ENCODE measurements around the gene RBM12. TPM values are rescaled to one million over a fixed set of nuclear protein-coding genes. Genes with fewer than 3 reads are reported as not detected.
"Not testable (repeated sequence)": the region's sequence is repeated elsewhere in the genome, so short reads cannot be mapped to it uniquely, and the experiment has no call there.

The RBM12 gene
- total RNA-seq = 57.8 and 62.6 TPM in 2 replicates

- Histone ChIP-seq H3K36me3 (ENCODE audit: insufficient read depth, low read length) (peaks cover 14% of the 10 kb centered on the region), H3K4me2 (ENCODE audit: insufficient read depth, low read length) (peak within 1 kb of the TSS; percentile 100), H4K20me1 (ENCODE audit: insufficient read depth, low read length) (peaks cover 46% of the 10 kb centered on the region), H3K9me3 (ENCODE audit: low read depth, low read length) (no peaks in the 10 kb centered on the region), H3K27ac (ENCODE audit: low read depth, low read length) (peak within 1 kb of the TSS; percentile 98), H2AFZ (ENCODE audit: low read length) (peak within 1 kb of the TSS; percentile 91), H3K79me2 (ENCODE audit: insufficient read depth, low read length) (peaks cover 55% of the 10 kb centered on the region), H3K4me1 (ENCODE audit: insufficient read depth, low read length) (peaks cover 28% of the 10 kb centered on the region), H3K27me3 (ENCODE audit: insufficient read depth, low read length) (no peaks in the 10 kb centered on the region), H3K4me3 (ENCODE audit: insufficient read depth, low read length) (peak within 1 kb of the TSS; percentile 99)
- peak; percentile 99 for DNase-seq (ENCODE audit: insufficient read length, low spot score, missing footprints)
- no peak for TF ChIP-seq CTCF (IDR thresholded peaks at IDR 0.05; ENCODE audit: extremely low read depth, low read depth, low read length)
Observed at GRCh38 chr20:35664466-35665206, at the start of gene RBM12, which contains the start of gene CPNE1. RBM12 (minus strand) TSS chr20:35664900; CDS start chr20:35655322, 9,578 bp downstream. CPNE1 (minus strand) TSS chr20:35664900; CDS start chr20:35632923, 31,977 bp downstream.

GRCh38 chr20:35714127-35714526 is 49.4 kb upstream of the RBM12 start:
- Histone ChIP-seq H3K4me1 (ENCODE audit: insufficient read depth, low read length) (peaks cover 16% of the 10 kb centered on the region), H3K4me3 (ENCODE audit: insufficient read depth, low read length) (no peak overlapping the region), H3K27ac (ENCODE audit: low read depth, low read length) (no peak overlapping the region), H3K4me2 (ENCODE audit: insufficient read depth, low read length) (no peak overlapping the region), H3K27me3 (ENCODE audit: insufficient read depth, low read length) (no peaks in the 10 kb centered on the region), H3K9me3 (ENCODE audit: low read depth, low read length) (no peaks in the 10 kb centered on the region), H3K36me3 (ENCODE audit: insufficient read depth, low read length) (peaks cover 98% of the 10 kb centered on the region), H4K20me1 (ENCODE audit: insufficient read depth, low read length) (peaks cover 78% of the 10 kb centered on the region), H2AFZ (ENCODE audit: low read length) (no peak overlapping the region), H3K79me2 (ENCODE audit: insufficient read depth, low read length) (peaks cover 97% of the 10 kb centered on the region)
- TF ChIP-seq CTCF (IDR thresholded peaks at IDR 0.05; ENCODE audit: extremely low read depth, low read depth, low read length) = no peak
- DNase-seq (ENCODE audit: insufficient read length, low spot score, missing footprints) = no peak

- not testable (repeated sequence) for H3K27ac ChIP-seq (ENCODE audit: low read depth, low read length); H3K9me3 ChIP-seq (ENCODE audit: low read depth, low read length); DNase-seq (ENCODE audit: insufficient read length, low spot score, missing footprints); H3K4me2 ChIP-seq (ENCODE audit: insufficient read depth, low read length); H3K4me3 ChIP-seq (ENCODE audit: insufficient read depth, low read length); H2AFZ ChIP-seq (ENCODE audit: low read length); H3K27me3 ChIP-seq (ENCODE audit: insufficient read depth, low read length)
- Histone ChIP-seq H3K36me3 (ENCODE audit: insufficient read depth, low read length) (peaks cover 98% of the 10 kb centered on the region), H4K20me1 (ENCODE audit: insufficient read depth, low read length) (peaks cover 77% of the 10 kb centered on the region), H3K79me2 (ENCODE audit: insufficient read depth, low read length) (peaks cover 93% of the 10 kb centered on the region), H3K4me1 (ENCODE audit: insufficient read depth, low read length) (peaks cover 12% of the 10 kb centered on the region)
Observed at GRCh38 chr20:35713120-35713519, 48.4 kb upstream of the RBM12 start.

GRCh38 chr20:35711588-35712209 is 47.0 kb upstream of the RBM12 start:
- H3K27ac ChIP-seq (ENCODE audit: low read depth, low read length) = peak overlapping the region; percentile 45
- peaks cover 12% of the 10 kb centered on the region for H3K4me1 ChIP-seq (ENCODE audit: insufficient read depth, low read length)
- no peak overlapping the region for H2AFZ ChIP-seq (ENCODE audit: low read length)
- peaks cover 97% of the 10 kb centered on the region for H3K36me3 ChIP-seq (ENCODE audit: insufficient read depth, low read length)
- H3K4me3 ChIP-seq (ENCODE audit: insufficient read depth, low read length) = no peak overlapping the region
- H3K27me3 ChIP-seq (ENCODE audit: insufficient read depth, low read length) = no peaks in the 10 kb centered on the region
- H3K9me3 ChIP-seq (ENCODE audit: low read depth, low read length) = no peaks in the 10 kb centered on the region
- DNase-seq (ENCODE audit: insufficient read length, low spot score, missing footprints) = no peak
- peaks cover 86% of the 10 kb centered on the region for H3K79me2 ChIP-seq (ENCODE audit: insufficient read depth, low read length)
- H3K4me2 ChIP-seq (ENCODE audit: insufficient read depth, low read length) = no peak overlapping the region
- no peak for TF ChIP-seq CTCF (IDR thresholded peaks at IDR 0.05; ENCODE audit: extremely low read depth, low read depth, low read length)
- H4K20me1 ChIP-seq (ENCODE audit: insufficient read depth, low read length) = peaks cover 70% of the 10 kb centered on the region
